Spinal cord (tissue), 10 donors: ENCODE results near the gene LRMDA. TPM values are rescaled to one million over a fixed set of nuclear protein-coding genes. Genes with fewer than 3 reads are reported as not detected.

ENCODE experiments used
- DNase-seq, 6 donors: peaks; one replicate each; pipeline versions ENCODE4 v3.0.0 to v3.0.0-alpha.2; 2013 to 2015; ENCODE audit warnings: low spot score in 6 of 6, low read depth in 4 of 6
- H3K27ac ChIP-seq: one replicate; pipeline ENCODE4 v1.5.1; 2013; ENCODE audit warnings: low read depth, low read length, control low read depth
- H3K27me3 ChIP-seq: one replicate; pipeline ENCODE4 v1.6.1; 2013; ENCODE audit warnings: low read length; ENCODE audit not compliant: control insufficient read depth, insufficient read depth
- H3K36me3 ChIP-seq: one replicate; pipeline ENCODE4 v1.6.1; 2013; ENCODE audit warnings: low read length; ENCODE audit not compliant: control insufficient read depth, insufficient read depth
- H3K4me1 ChIP-seq: one replicate; pipeline ENCODE4 v1.6.1; 2013; ENCODE audit warnings: low read length; ENCODE audit not compliant: control insufficient read depth, insufficient read depth
- H3K4me3 ChIP-seq: one replicate; pipeline ENCODE4 v1.5.1; 2013; ENCODE audit warnings: low read depth, low read length, control low read depth
- H3K9me3 ChIP-seq: one replicate; pipeline ENCODE4 v1.6.1; 2013; ENCODE audit warnings: low read length; ENCODE audit not compliant: control insufficient read depth, insufficient read depth
- WGBS: methylation state at CpG from one replicate; pipeline ENCODE4 v1.1.5; 2013; ENCODE audit warnings: missing lambda C conversion rate; ENCODE audit not compliant: insufficient coverage; 5-methylcytosine and 5-hydroxymethylcytosine counted together
- polyA plus RNA-seq, 2 donors: library from polyadenylated mRNA; unstranded; fragments of 120-200 nt; gene quantifications; one replicate each; pipeline ENCODE4 v1.2.1, GENCODE V29; 2013; ENCODE audit not compliant: insufficient read length in 2 of 2
- total RNA-seq, 2 donors: library from RNA; depleted of rRNA in 1 of 2; stranded (reverse); fragments of 120-200 nt in 1 of 2; fragments of >200 nt in 1 of 2; gene quantifications; one replicate each; pipeline versions ENCODE4 v1.2.3 to v1.2.4, GENCODE V29; 2013 to 2014
- donor health status: healthy.

The LRMDA gene
- total and polyA plus RNA-seq, 4 donors = 5.6 to 9.9 (median 7.2) TPM

- Histone ChIP-seq H3K9me3 (no peaks in the 10 kb centered on the region), H3K27ac (no peak overlapping the region), H3K4me1 (peaks cover 11% of the 10 kb centered on the region), H3K27me3 (peaks cover 6% of the 10 kb centered on the region), H3K36me3 (no peaks in the 10 kb centered on the region), H3K4me3 (no peak overlapping the region)
- DNase-seq = peak in 1 of 6 donors; percentile 56
- 52% methylated on average over 29 of the region's 33 CpGs for WGBS
Observed at GRCh38 chr10:76111986-76112825, 680.8 kb downstream of the LRMDA start.

- Histone ChIP-seq H3K27me3 (peaks cover 6% of the 10 kb centered on the region), H3K4me3 (no peak overlapping the region), H3K4me1 (peaks cover 11% of the 10 kb centered on the region), H3K36me3 (no peaks in the 10 kb centered on the region), H3K9me3 (no peaks in the 10 kb centered on the region), H3K27ac (no peak overlapping the region)
- WGBS = no CpG with 5 or more reads among the region's 2 CpGs
- no peak for DNase-seq
Observed at GRCh38 chr10:76112826-76113150, 681.4 kb downstream of the LRMDA start.

- H3K9me3 ChIP-seq = no peaks in the 10 kb centered on the region
- 20% methylated on average over 2 of the region's 4 CpGs for WGBS
- H3K36me3 ChIP-seq = no peaks in the 10 kb centered on the region
- peaks cover 6% of the 10 kb centered on the region for H3K27me3 ChIP-seq
- H3K4me1 ChIP-seq = peaks cover 11% of the 10 kb centered on the region
- H3K4me3 ChIP-seq = no peak overlapping the region
- no peak overlapping the region for H3K27ac ChIP-seq
- DNase-seq = peak in 1 of 6 donors; percentile 54
Observed at GRCh38 chr10:76113952-76114351, 682.5 kb downstream of the LRMDA start.

GRCh38 chr10:76114581-76115001 is 683.2 kb downstream of the LRMDA start:
- Histone ChIP-seq H3K9me3 (no peaks in the 10 kb centered on the region), H3K4me1 (peaks cover 11% of the 10 kb centered on the region), H3K27me3 (peaks cover 6% of the 10 kb centered on the region), H3K4me3 (no peak overlapping the region), H3K27ac (no peak overlapping the region), H3K36me3 (no peaks in the 10 kb centered on the region)
- DNase-seq = no peak
- WGBS = 76% methylated on average over 5 of the region's 9 CpGs

- no peak overlapping the region for H3K27ac ChIP-seq
- DNase-seq = no peak
- H3K36me3 ChIP-seq = no peaks in the 10 kb centered on the region
- no peak overlapping the region for H3K4me3 ChIP-seq
- 74% methylated on average over 5 of the region's 6 CpGs for WGBS
- H3K27me3 ChIP-seq = peaks cover 6% of the 10 kb centered on the region
- H3K4me1 ChIP-seq = peaks cover 11% of the 10 kb centered on the region
- no peaks in the 10 kb centered on the region for H3K9me3 ChIP-seq
Observed at GRCh38 chr10:76115131-76115470, 683.7 kb downstream of the LRMDA start.

GRCh38 chr10:76115471-76116155 is 684.2 kb downstream of the LRMDA start:
- Histone ChIP-seq H3K27me3 (peaks cover 6% of the 10 kb centered on the region), H3K4me3 (no peak overlapping the region), H3K4me1 (peaks cover 11% of the 10 kb centered on the region), H3K36me3 (no peaks in the 10 kb centered on the region), H3K27ac (no peak overlapping the region), H3K9me3 (no peaks in the 10 kb centered on the region)
- no peak for DNase-seq
- WGBS = 69% methylated on average over 11 of the region's 11 CpGs

- DNase-seq = no peak
- no peak overlapping the region for H3K4me3 ChIP-seq
- WGBS = 80% methylated on average over 1 of the region's 3 CpGs
- no peaks in the 10 kb centered on the region for H3K36me3 ChIP-seq
- peaks cover 6% of the 10 kb centered on the region for H3K27me3 ChIP-seq
- H3K4me1 ChIP-seq = peaks cover 11% of the 10 kb centered on the region
- H3K27ac ChIP-seq = no peak overlapping the region
- no peaks in the 10 kb centered on the region for H3K9me3 ChIP-seq
Observed at GRCh38 chr10:76116523-76116922, 685.1 kb downstream of the LRMDA start.

GRCh38 chr10:76117949-76118348 is 686.5 kb downstream of the LRMDA start:
- Histone ChIP-seq H3K4me1 (peaks cover 3% of the 10 kb centered on the region), H3K9me3 (no peaks in the 10 kb centered on the region), H3K36me3 (no peaks in the 10 kb centered on the region), H3K27ac (no peak overlapping the region), H3K27me3 (no peaks in the 10 kb centered on the region), H3K4me3 (no peak overlapping the region)
- DNase-seq = no peak

GRCh38 chr10:76119036-76119435 is 687.6 kb downstream of the LRMDA start:
- Histone ChIP-seq H3K4me3 (no peak overlapping the region), H3K27me3 (no peaks in the 10 kb centered on the region), H3K4me1 (peaks cover 3% of the 10 kb centered on the region), H3K9me3 (no peaks in the 10 kb centered on the region), H3K36me3 (no peaks in the 10 kb centered on the region), H3K27ac (no peak overlapping the region)
- DNase-seq = peak in 1 of 6 donors; percentile 30
- WGBS = 40% methylated on average over 1 of the region's 2 CpGs

- no peak for DNase-seq
- Histone ChIP-seq H3K4me3 (no peak overlapping the region), H3K27me3 (no peaks in the 10 kb centered on the region), H3K4me1 (no peaks in the 10 kb centered on the region), H3K36me3 (no peaks in the 10 kb centered on the region), H3K9me3 (no peaks in the 10 kb centered on the region), H3K27ac (no peak overlapping the region)
- no CpG with 5 or more reads among the region's 1 CpG for WGBS
Observed at GRCh38 chr10:76119515-76119914, 688.1 kb downstream of the LRMDA start.
